H9 (cell line): ENCODE data around the gene DAAM1. TPM values are rescaled to one million over a fixed set of nuclear protein-coding genes. Genes with fewer than 3 reads are reported as not detected.
A peak's percentile ranks its signal among the peaks of the same experiment; 100 is the strongest.

Experiments used
- DNase-seq: peaks from one replicate; pipeline ENCODE4 v3.0.0-alpha.2; 2017
- H2AFZ ChIP-seq: one replicate; pipeline ENCODE4 v1.6.1; 2013; ENCODE audit warnings: mild to moderate bottlenecking, low read length, control low read depth, moderate library complexity
- H2AK5ac ChIP-seq: 2 replicates; pipeline ENCODE4 v1.6.1; 2013; ENCODE audit warnings: low read length, control low read depth, mixed read lengths; ENCODE audit not compliant: insufficient read length
- H2BK120ac ChIP-seq: one replicate; pipeline ENCODE4 v1.6.1; 2013; ENCODE audit warnings: low read depth, mild to moderate bottlenecking, low read length, control low read depth, inconsistent platforms; ENCODE audit not compliant: poor library complexity, severe bottlenecking
- H2BK12ac ChIP-seq: 2 replicates; pipeline ENCODE4 v1.6.1; 2013; ENCODE audit warnings: low read length, control low read depth, mixed read lengths, low read depth; ENCODE audit not compliant: insufficient read length
- H2BK15ac ChIP-seq: 2 replicates; pipeline ENCODE4 v1.6.1; 2013; ENCODE audit warnings: low read depth, low read length, control low read depth
- H2BK20ac ChIP-seq: one replicate; pipeline ENCODE4 v1.6.1; 2013; ENCODE audit warnings: low read depth, mild to moderate bottlenecking, low read length, control low read depth, inconsistent platforms; ENCODE audit not compliant: poor library complexity, severe bottlenecking
- H2BK5ac ChIP-seq: 2 replicates; pipeline ENCODE4 v1.6.1; 2013; ENCODE audit warnings: low read length, control low read depth, mixed read lengths; ENCODE audit not compliant: insufficient read length
- H3K14ac ChIP-seq: 2 replicates; pipeline ENCODE4 v1.6.1; 2013; ENCODE audit warnings: low read length, control low read depth; ENCODE audit not compliant: insufficient read depth
- H3K18ac ChIP-seq: 2 replicates; pipeline ENCODE4 v1.6.1; 2013; ENCODE audit warnings: low read depth, mild to moderate bottlenecking, mixed read lengths, low read length, control low read depth; ENCODE audit not compliant: insufficient read length
- H3K23ac ChIP-seq: 2 replicates; pipeline ENCODE4 v1.6.1; 2013; ENCODE audit warnings: low read length, control low read depth, mixed read lengths, low read depth; ENCODE audit not compliant: insufficient read length
- H3K23me2 ChIP-seq: 2 replicates; pipeline ENCODE4 v1.6.1; 2013; ENCODE audit warnings: low read depth, mild to moderate bottlenecking, mixed read lengths, low read length, control low read depth; ENCODE audit not compliant: insufficient read length, poor library complexity, severe bottlenecking
- H3K27ac ChIP-seq: 2 replicates; pipeline ENCODE4 v1.5.1; 2013; ENCODE audit warnings: low read length, control low read depth, mixed read lengths, low read depth; ENCODE audit not compliant: insufficient read length
- H3K27me3 ChIP-seq: 2 replicates; pipeline ENCODE4 v1.6.1; 2013; ENCODE audit warnings: low read length, control low read depth, inconsistent platforms; ENCODE audit not compliant: insufficient read depth
- H3K4ac ChIP-seq: 2 replicates; pipeline ENCODE4 v1.6.1; 2013; ENCODE audit warnings: low read depth, mild to moderate bottlenecking, control low read depth, inconsistent platforms, low read length, moderate library complexity
- H3K4me1 ChIP-seq: 2 replicates; pipeline ENCODE4 v1.6.1; 2013; ENCODE audit warnings: low read length, control low read depth, inconsistent platforms; ENCODE audit not compliant: insufficient read depth
- H3K4me2 ChIP-seq: 2 replicates; pipeline ENCODE4 v1.6.1; 2013; ENCODE audit warnings: low read length, control low read depth, mixed read lengths; ENCODE audit not compliant: insufficient read length, insufficient read depth
- H3K56ac ChIP-seq: 2 replicates; pipeline ENCODE4 v1.6.1; 2013; ENCODE audit warnings: low read depth, mild to moderate bottlenecking, mixed read lengths, low read length, control low read depth; ENCODE audit not compliant: insufficient read length
- H3K79me1 ChIP-seq: 2 replicates; pipeline ENCODE4 v1.6.1; 2013; ENCODE audit warnings: low read depth, mild to moderate bottlenecking, moderate library complexity, low read length, control low read depth, inconsistent platforms; ENCODE audit not compliant: insufficient read depth, poor library complexity, severe bottlenecking
- H3K79me2 ChIP-seq: 2 replicates; pipeline ENCODE4 v1.6.1; 2013; ENCODE audit warnings: low read length, control low read depth, inconsistent platforms; ENCODE audit not compliant: insufficient read depth
- H3K9ac ChIP-seq: 2 replicates; pipeline ENCODE4 v1.6.1; 2013; ENCODE audit warnings: low read length, control low read depth, mixed read lengths; ENCODE audit not compliant: insufficient read length; ENCODE audit errors: extremely low read depth
- H3K9me3 ChIP-seq: one replicate; pipeline ENCODE4 v1.6.1; 2013; ENCODE audit warnings: low read depth, low read length, inconsistent platforms; ENCODE audit not compliant: control insufficient read depth
- H3T11ph ChIP-seq: one replicate; pipeline ENCODE4 v1.6.1; 2013; ENCODE audit warnings: mild to moderate bottlenecking, low read length, control low read depth, inconsistent platforms
- H4K20me1 ChIP-seq: one replicate; pipeline ENCODE4 v1.6.1; 2013; ENCODE audit not compliant: control insufficient read depth, insufficient read length, insufficient read depth
- H4K5ac ChIP-seq: 2 replicates; pipeline ENCODE4 v1.6.1; 2013; ENCODE audit warnings: low read depth, mild to moderate bottlenecking, mixed read lengths, low read length, control low read depth; ENCODE audit not compliant: insufficient read length
- H4K8ac ChIP-seq: replicated peaks from 2 replicates; pipeline ENCODE4 v1.6.1; 2013; ENCODE audit warnings: low read length, control low read depth, mixed read lengths, low read depth; ENCODE audit not compliant: insufficient read length
- H4K91ac ChIP-seq: 2 replicates; pipeline ENCODE4 v1.6.1; 2013; ENCODE audit warnings: low read depth, mild to moderate bottlenecking, moderate library complexity, mixed read lengths, low read length, control low read depth; ENCODE audit not compliant: insufficient read length
- H3K27ac Mint-ChIP-seq, 3 experiments: 2 replicates in 2 of 3; 3 replicates in 1 of 3; pipeline ENCODE4 v1.8.0; 2020 to 2021; ENCODE audit warnings: mixed read lengths in 3 of 3, mild to moderate bottlenecking in 1 of 3, moderate library complexity in 1 of 3
- H3K27me3 Mint-ChIP-seq: 2 replicates; pipeline ENCODE4 v1.8.0; 2021; ENCODE audit warnings: low read depth, mild to moderate bottlenecking, moderate library complexity, mixed read lengths
- H3K36me3 Mint-ChIP-seq, 3 experiments: 2 replicates in 2 of 3; 3 replicates in 1 of 3; pipeline ENCODE4 v1.8.0; 2020 to 2021; ENCODE audit warnings: low read depth in 3 of 3, mixed read lengths in 3 of 3; ENCODE audit not compliant: insufficient read depth in 1 of 3
- H3K4me1 Mint-ChIP-seq, 2 experiments: 2 replicates each; pipeline ENCODE4 v1.8.0; 2020; ENCODE audit warnings: mixed read lengths in 2 of 2
- H3K4me3 Mint-ChIP-seq, 2 experiments: 2 replicates in 1 of 2; 3 replicates in 1 of 2; pipeline ENCODE4 v1.8.0; 2020 to 2021; ENCODE audit warnings: mild to moderate bottlenecking in 2 of 2, mixed read lengths in 2 of 2, moderate library complexity in 1 of 2
- H3K9me3 Mint-ChIP-seq, 2 experiments: 2 replicates in 1 of 2; 3 replicates in 1 of 2; pipeline ENCODE4 v1.8.0; 2020; ENCODE audit warnings: mild to moderate bottlenecking in 2 of 2, mixed read lengths in 2 of 2, moderate library complexity in 1 of 2
- CTCF ChIP-seq: fragments of 200-600 bp; sonication (generic); conservative IDR thresholded peaks from 3 replicates; pipeline ENCODE4 v1.8.0; 2021; ENCODE audit warnings: antibody characterized with exemption, mild to moderate bottlenecking
- total RNA-seq: library from RNA; stranded (reverse); gene quantifications from 2 replicates; pipeline ENCODE4 v1.2.1, GENCODE V29; 2021

Gene DAAM1
- total RNA-seq, 1 experiment from 2014 or later = 19.5 TPM

- no peak overlapping the region for H2BK120ac ChIP-seq
- H3K79me2 ChIP-seq = no peaks in the 10 kb centered on the region
- H3K9ac ChIP-seq = no peak overlapping the region
- no peak overlapping the region for H4K91ac ChIP-seq
- H2BK15ac ChIP-seq = no peak overlapping the region
- H3K27me3 Mint-ChIP-seq = no peaks in the 10 kb centered on the region
- no peaks in the 10 kb centered on the region for H3K4me1 ChIP-seq
- no peak overlapping the region for H3K23ac ChIP-seq
- H2BK20ac ChIP-seq = no peak overlapping the region
- DNase-seq = no peak
- H3T11ph ChIP-seq = no peak overlapping the region
- no peaks in the 10 kb centered on the region for H4K20me1 ChIP-seq
- no peaks in the 10 kb centered on the region for H3K27me3 ChIP-seq
- no peak overlapping the region for H3K4ac ChIP-seq
- no peaks in the 10 kb centered on the region for H3K36me3 Mint-ChIP-seq
- H3K18ac ChIP-seq = no peak overlapping the region
- no peak overlapping the region for H4K8ac ChIP-seq
- H3K27ac ChIP-seq = no peak overlapping the region
- TF ChIP-seq CTCF = no peak
- peak overlapping the region in 1 of 3 experiments; percentile 74; a peak in 1 of 7 replicates for H3K27ac Mint-ChIP-seq
- no peak overlapping the region for H3K4me3 Mint-ChIP-seq
- H3K4me1 Mint-ChIP-seq = peaks cover 4 to 5% of the 10 kb centered on the region in 2 experiments; a peak in 3 of 4 replicates
- H3K23me2 ChIP-seq = no peaks in the 10 kb centered on the region
- no peak overlapping the region for H3K56ac ChIP-seq
- no peaks in the 10 kb centered on the region for H3K9me3 ChIP-seq
- H4K5ac ChIP-seq = no peak overlapping the region
- peaks cover 4% of the 10 kb centered on the region for H3K79me1 ChIP-seq
- no peak overlapping the region for H2AFZ ChIP-seq
- H3K14ac ChIP-seq = no peak overlapping the region
- H2AK5ac ChIP-seq = no peak overlapping the region
- H3K9me3 Mint-ChIP-seq = no peaks in the 10 kb centered on the region
- H2BK5ac ChIP-seq = no peak overlapping the region
- H2BK12ac ChIP-seq = no peak overlapping the region
- no peak overlapping the region for H3K4me2 ChIP-seq
Measured at GRCh38 chr14:59200195-59200594, 11.7 kb downstream of the DAAM1 start.
